HG03045 (cell line): ENCODE measurements around the gene MOB3C.

ENCODE experiments used
- ATAC-seq: cut with Tn5 transposase; IDR thresholded peaks from one replicate; pipeline ENCODE4 v1.9.1; 2021; ENCODE audit warnings: mild to moderate bottlenecking, moderate library complexity; ENCODE audit not compliant: unreplicated experiment

The MOB3C gene

DNA sequence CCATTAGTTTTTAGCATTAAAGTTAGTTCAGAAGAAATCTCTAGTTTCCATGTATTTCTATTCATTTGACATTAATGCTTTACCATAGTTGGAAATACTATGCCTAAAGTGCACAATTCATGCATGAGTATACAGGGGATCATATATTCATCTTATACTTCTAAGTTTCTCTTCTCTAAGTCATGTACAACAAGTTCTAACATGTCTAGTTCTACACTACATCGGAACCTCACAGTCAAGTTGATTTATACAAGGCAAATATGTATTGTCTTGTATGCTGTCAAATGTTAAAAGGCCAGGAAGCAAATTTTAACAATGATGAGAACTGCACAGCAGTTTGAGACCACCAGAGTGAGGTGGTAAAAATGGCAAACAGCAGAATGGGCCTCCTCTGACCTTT lies 22.9 kb upstream of the MOB3C start:
- ATAC-seq, result no peak

DNA sequence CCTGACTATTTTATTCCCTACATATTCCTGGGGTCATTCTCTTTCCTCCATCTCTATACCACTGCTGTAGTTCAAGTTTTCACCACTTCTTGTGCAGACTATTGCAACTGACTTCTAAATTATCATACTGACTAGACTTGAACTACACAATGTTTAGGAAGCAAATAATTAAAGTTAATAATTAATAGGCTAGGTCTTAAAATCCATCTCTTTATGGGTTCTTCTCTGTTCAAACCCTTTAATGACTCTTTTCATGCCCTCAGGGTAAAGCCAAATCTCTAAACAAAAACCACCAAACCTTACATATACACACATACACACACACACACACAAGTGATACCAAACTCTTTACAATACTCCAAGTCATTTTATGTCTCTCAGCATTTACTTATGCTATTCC lies 22.3 kb upstream of the MOB3C start:
- ATAC-seq, result no peak

DNA sequence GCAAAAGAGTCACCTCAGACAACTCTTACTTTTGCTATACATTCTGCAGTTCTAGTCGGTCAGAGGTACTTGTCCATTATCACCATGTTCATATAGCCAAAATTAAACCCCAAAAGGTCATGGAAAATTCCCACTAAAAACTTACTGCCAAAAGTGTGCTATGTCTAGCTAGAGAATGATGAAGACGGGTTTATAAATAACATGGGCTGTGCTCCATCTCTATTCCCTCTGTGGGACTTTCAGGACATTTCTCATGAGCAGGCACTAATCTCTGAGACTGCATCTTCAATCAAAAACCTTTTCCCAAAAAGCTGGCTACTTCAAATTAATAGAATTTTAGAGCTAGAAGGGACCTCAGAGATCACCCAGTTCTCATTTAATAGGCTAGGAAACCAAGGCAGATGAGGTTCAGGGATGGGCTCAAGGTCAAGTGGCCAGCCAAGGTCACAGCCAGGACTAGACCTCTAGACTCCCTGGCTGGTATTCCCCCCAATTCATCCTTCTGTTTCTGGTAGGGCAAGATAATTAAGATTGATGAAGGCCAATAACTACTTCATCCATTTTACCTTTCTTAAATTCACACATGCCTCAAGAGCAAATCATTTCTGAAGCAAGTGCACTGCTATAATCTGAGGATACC lies 21.0 kb upstream of the MOB3C start:
- ATAC-seq, result no peak

DNA sequence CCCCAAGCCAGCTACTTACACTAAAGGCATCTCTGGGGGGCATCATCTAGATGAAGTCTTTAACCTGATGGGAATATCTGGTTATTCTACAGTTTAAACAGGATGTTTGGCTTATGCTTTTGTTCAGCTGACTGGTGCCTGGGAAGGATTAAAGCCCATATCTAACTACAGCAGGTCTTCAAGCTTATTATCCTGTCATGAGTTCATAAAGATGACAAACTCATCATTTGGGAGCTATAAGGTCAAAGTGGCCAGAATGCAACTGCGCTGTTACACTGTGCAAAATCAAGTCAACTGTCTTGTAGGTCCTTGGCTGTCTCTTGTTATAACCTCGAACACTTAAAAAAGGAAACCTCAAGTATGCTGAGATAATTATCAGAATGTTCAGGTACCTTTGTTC lies 18.6 kb upstream of the MOB3C start:
- ATAC-seq, result no peak

DNA sequence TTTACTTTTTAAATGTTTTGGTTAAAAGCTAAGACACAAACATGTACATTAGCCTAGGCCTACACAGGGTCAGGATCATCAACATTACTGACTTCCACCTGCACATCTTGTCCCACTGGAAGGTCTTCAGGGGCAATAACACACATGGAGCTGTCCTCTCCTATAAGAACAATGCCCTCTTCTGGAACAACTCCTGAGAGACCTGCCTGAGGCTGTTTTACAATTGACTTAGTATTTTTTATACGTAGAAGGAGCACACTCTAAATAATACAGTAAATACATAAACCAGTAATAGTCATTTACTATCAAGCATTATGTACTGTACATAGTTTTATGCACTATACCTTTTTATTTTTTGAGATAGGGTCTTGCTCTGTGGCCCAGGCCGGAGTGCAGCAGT lies 14.1 kb upstream of the MOB3C start:
- no peak for ATAC-seq

DNA sequence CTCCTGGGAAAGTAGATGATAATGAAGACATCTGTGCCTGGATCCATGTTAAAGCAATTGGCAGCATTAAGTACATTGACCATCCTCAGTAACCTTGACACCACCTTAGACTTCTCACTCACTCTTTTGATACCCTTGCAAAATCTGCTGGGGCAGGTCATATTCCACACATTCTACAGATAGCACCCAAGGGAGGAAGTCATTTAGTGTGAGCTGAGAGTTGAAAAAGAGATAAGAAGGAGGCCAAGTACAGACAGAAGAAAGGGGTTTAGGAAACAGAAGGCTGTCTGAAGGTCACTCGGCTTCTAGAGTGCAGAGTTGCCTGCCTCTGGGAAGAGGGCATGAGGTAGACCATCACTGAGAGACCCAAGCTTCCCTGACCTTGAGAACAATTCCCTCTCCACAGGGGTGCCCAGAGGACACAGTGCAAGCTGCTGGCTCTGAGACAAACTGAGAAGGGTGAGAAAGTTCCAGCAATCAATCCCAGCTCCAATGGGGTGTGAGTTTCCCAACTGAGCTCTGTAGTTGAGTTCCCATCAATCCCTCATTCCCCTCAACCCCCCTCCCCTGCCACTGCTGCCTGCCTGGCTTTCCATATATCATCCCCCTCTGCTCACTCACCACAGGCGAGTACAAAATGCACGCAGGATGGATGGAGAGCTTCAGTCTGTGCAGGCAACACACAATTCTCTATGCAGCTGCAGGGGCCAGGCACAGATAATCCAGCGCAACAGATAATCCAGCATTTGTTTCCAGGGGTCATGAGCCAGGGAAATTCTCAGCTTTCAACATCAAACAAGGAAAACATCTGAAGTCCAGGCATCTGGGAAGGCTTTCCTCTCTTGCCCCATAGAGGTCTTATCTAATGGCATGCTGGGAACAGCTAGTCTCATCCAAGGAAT lies 7.4 kb upstream of the MOB3C start:
- ATAC-seq, result no peak

DNA sequence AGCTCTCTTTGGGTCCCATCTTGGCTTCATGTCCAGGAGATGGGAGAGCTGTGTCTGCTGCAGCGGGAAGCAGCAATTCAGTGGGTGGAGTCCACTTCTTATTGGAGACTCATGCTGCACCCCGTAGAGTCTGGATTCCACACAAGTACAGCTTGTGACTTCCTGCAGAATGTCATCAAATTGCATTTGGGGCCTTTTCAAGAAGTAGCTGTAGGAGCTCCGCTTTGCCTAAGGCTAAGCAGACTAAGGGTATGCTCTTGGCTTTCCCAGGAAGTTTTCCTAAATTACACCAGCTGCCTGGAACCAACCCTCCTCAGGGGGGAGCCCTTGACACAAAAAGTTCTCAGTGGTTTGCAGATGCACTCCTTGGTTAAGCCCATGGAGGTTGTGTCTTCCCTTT lies 5.7 kb upstream of the MOB3C start:
- no peak for ATAC-seq

DNA sequence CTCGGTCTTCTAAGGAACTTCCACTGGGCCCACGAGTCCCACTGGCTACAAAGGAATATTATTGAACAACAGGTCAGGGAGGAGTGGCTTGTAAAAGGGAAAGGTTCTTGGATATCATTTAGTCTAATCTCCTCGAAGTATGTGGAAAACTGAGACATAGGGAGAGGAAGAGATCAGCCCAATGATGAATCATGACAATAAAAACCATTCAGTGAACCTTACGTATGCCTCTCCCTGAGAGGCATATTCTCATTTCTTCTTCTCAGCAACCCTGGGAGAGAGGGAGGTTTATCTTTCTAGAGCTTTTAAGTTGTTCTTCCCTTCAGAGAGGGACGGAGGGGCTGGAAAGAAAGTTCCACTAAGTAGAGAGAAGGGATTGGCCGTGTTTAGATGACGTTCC lies 5.3 kb upstream of the MOB3C start:
- no peak for ATAC-seq

DNA sequence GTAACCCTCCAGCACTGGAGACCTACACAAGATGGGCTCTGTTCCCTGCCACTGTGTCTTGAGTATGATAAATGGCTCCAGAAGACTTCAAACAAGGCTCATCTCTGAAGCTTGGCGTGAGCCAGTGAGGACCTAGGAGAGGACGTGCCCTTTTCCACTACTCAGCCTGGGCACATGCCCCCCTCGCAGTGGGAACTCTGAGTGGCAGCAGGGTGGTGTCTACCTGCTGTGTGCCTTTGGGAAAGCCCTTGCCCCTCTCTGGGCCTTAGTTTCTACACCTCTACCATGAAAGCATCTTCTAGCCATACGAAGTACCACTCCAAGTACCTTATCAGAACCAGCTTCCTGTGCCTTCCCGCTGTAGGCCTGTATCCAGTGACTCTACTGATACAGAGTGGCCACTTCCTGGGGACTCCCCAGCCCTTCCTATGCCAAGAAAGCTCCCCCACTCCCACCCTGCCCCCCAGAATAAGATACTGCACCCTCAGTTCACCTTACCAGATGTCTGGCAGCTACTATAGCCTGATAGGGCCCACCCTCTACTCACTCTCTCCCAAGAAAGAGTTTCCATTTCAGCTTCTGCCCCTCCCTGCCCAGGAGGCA lies 3.1 kb upstream of the MOB3C start:
- ATAC-seq, result no peak

DNA sequence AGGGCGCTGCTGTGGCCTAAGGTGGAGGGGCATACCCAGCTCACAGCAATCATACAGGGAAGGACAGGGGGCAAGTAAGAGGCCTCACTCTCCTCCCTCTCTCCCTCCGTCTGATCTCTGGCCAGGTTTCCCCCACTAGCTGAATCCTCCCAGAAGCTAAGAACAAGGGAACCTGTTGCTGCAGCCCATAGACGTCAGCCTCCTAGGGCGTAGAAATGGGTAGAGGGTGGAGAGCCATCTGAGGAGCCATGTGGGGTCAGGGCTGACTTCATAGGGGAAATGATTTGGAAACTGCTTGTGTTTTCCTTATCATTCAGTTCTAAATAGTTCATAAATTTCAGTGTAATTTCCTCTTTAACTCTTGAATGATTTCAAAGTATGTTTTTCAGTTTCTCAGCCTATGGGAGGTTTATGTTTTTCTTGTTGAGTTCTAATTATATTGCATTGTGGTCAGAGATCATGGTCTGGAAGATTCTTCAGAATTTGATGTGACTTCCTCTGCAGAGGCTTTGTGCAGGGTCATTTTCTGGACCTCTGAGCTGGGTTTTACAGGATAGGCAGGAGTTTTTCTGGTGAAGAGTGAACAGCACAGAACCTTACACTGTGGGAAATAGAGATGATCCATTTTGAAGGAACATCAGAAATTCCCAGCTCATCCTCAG lies 2.3 kb upstream of the MOB3C start:
- no peak for ATAC-seq

DNA sequence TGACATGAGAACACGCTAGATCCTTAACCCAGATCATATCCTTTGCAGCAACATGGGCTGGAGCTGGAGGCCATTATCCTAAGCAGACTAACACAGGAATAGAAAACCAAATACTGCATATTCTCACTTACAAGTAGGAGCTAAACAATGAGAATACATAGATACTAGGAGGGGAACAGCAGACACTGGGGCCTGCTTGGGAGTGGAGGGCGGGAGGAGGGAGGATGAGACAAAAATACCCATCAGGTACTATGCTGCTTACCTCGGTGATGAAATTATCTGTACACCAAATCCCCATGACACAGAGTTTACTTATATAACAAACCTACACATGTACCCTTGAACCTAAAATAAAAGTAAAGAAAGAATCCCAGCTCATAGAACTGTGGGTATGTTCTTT lies 1.2 kb upstream of the MOB3C start:
- ATAC-seq, result no peak

DNA sequence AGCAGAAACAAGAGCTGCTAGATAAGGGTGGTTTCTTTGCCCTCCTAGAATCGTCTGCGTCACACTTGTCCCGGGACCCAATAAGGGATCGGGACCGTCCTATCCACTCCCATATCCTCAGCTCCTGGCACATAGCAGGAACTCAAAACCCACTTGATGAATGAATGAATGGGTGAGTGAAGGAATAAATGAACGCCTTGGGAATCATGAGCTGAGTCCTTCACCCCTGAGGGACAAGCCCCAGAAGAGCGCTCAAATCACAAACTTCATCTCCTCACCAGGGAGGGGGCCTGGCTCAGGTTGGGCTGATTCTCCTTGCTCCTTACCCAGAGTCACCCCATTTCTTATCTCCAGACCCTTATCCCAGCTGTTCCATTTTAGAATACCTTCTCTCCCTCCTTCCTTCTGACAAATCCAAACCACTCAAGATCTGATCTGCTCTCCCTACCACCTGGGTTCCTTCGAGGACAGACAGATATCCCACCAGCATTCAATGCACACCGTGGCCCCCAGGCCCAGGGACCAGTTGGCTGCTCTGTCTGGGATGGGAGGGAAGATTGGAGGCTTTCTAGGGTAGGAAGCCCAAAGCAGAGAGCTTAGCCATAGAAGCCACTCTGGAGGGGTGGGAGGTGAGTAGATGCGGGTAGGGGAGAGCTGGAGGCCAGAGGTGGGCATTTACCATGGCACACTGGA lies 643 bp upstream of the MOB3C start:
- ATAC-seq, result no peak

DNA sequence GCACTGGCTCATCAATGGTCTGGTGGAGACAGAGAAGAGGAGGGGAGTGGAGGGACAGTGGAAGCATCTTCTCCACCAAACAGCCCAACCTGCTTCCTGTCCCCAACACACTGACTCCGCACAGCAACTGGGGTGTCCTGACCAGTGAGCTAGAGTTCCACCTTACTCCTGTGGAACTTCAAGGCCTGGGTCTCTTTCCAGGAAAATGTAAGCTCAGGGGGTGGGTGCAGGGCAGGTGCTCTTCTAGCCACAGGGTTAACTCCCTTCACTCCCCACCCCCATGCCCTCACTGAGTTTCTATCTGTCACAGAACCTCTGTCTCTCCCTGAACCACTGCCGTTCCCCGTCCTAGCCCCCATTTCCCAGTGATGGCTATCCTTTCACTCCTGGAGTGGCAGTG lies 876 bp downstream of the MOB3C start:
- no peak for ATAC-seq

DNA sequence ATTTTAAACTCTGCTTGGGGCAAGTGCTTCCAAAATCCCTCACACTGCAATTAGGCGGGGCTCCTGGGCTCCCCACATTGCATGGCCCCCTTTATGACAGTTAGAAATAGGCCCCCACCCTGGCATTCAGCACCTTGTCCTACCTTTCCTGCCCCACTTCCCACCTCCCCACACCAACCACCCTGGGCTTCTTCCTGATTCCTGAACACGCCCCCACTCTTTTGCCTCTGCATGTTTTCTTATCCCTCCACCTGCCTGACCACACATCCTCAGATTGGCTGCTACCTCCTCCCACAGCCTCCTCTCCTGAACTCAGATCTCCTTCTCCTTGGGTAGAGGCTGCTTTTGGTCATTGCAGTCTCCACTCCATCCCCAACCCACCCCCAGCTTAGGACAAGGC lies 1.5 kb downstream of the MOB3C start:
- ATAC-seq, result no peak

DNA sequence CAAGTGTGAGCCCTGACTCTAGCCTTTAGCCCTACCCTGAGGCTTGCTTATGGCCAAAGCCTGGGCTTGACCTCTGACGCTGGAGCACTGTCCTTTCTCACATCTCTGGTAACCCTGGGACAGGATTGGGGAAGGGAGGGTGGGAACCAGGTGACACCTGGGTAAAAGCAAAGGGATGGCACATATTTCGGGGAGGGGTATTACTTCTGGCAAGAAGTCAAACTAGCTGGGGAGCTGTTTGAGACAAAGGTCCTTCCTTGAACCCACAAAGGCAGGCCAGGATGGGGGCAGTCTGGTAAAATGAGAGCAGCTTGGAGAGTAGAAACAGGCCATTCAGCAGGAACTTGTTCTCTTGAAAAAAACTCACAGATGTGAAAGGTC lies 2.0 kb downstream of the MOB3C start:
- no peak for ATAC-seq

DNA sequence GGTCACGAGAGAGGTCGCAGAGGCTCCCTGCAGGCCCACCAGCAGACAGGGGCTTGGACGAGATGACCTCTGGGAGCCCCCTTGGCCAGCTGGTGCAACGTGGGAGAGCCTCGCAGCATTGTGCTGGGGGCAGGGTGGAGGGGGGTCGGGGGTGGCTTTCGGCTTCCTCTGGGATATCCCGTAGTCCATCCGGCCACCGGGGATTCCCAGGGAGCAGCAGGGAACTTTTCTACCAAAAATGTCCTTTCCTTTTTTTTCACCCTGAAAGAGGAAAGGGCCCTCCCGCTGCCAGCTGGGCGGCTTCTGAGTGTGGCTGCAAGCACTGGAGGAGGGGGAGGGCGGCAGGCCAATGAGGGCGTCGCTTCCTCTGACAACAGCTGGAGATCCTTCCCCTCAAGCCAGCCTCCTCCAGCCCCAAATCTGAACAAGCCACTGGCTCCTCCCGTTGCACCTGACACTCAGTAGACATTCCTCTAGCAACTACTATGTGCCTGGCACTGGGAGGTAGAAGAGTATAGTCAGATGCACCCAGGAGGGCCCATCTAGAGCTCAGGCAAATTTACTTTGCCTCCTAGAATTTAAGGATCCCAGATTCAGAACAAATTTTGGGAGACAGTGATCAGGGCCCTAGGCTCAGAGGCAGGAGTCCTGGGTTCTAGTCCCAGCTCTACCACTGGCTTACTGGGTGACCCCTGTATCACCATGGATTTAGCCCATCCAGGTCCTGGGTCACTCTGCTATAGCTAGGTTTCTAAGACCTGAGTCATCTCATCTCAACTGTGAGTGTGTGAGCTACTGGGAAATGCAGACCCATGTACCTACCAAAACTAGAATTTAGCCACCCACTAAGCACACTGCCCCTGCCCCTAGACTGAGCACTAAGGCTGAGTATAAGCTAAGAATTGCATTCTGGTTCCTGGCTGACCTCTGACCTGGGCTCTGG lies 2.7 kb downstream of the MOB3C start:
- peak; percentile 59 for ATAC-seq

DNA sequence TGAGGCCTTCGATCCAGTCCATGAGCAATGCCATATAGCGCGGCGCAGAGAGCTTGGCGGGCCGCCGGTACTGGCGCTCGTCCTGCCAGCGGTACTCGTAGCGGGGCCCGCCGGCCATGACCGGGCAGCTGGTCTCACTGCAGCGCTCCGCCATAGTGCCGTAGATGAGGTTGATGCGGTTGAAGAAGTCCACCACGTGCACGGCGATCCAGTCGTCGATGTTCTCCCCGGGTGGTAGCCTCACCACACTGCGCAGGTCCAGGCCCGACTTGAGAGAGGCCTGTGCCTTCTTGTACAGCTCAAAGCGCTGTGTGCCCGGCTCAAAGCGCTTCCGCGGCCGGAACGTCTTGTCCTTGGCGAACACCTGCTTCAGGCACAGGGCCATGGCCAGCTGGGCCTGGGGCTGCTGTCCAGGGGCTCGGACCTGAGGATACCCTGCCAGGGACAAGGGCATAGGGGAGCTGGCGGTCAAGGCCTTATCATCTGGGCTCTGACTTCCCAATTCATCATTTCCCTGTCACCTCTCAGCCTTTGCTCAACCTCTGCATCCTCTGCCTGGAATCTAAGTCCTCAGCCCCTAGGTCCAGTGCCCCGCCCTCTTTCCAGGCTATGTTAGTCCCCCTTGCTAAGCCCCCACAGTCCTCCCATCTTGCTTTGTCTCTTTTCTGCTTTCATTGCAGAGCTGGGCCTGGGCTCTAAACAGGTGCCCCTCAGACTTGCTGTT lies 3.5 kb downstream of the MOB3C start:
- ATAC-seq, result no peak

DNA sequence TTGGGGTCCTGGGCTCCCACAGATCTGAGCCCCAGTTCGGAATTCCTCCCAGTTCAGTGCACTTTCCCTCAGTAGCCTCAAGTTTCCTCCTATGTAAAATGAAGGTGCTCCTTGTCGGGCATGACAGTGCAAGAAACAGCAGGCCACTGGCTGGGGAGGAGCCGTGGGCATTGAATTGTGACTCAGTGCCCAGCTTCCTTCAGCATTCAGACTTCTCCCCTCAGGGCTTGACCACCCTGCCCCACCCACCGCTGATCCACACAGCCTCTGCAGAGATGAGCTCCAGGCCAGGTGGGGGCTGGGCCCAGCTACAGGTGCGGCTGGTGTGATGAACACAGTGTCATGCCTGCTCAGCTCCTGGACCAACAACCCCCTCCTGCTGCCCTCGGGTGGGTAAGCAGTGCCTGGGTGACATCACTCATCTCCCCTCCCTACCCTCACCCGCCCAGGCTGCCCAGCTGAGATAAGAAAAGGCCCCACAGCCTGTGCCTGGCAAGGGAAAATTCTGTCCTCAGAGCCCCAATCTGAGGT lies 4.9 kb downstream of the MOB3C start:
- ATAC-seq, result no peak
